BE2C (cell line): ENCODE measurements around the gene C6orf62.
"Not testable (repeated sequence)": the region's sequence is repeated elsewhere in the genome, so short reads cannot be mapped to it uniquely, and the experiment has no call there.

Experiments used
- DNase-seq: peaks from one replicate; pipeline ENCODE4 v3.0.0-alpha.2; 2020
- H3K27me3 ChIP-seq: fragments of 250-450 bp; sonication (Bioruptor Pico); 2 replicates; pipeline ENCODE4 v1.5.1; 2020; ENCODE audit warnings: mild to moderate bottlenecking
- H3K36me3 ChIP-seq: fragments of 250-450 bp; sonication (Bioruptor Pico); 2 replicates; pipeline ENCODE4 v1.5.1; 2020; ENCODE audit warnings: mild to moderate bottlenecking
- H3K4me1 ChIP-seq: fragments of 250-450 bp; sonication (Bioruptor Pico); 2 replicates; pipeline ENCODE4 v1.5.1; 2020
- H3K4me3 ChIP-seq: 2 replicates; pipeline ENCODE4 v1.5.1; 2011; ENCODE audit warnings: low read depth, low read length
- H3K9me3 ChIP-seq: fragments of 250-450 bp; sonication (Bioruptor Pico); 2 replicates; pipeline ENCODE4 v1.5.1; 2020
- CTCF ChIP-seq: IDR thresholded peaks from 2 replicates; pipeline ENCODE4 v1.5.1; 2012; ENCODE audit warnings: mild to moderate bottlenecking, low read depth, low read length

C6orf62 gene

GRCh38 chr6:24699521-24700359, 19.2 kb downstream of the C6orf62 start:
- Histone ChIP-seq H3K27me3 (no peaks in the 10 kb centered on the region), H3K4me3 (no peak overlapping the region), H3K4me1 (no peaks in the 10 kb centered on the region), H3K36me3 (peaks cover 27% of the 10 kb centered on the region), H3K9me3 (no peaks in the 10 kb centered on the region)
- TF ChIP-seq CTCF, result no peak
- DNase-seq, result no peak

GRCh38 chr6:24696097-24696496, 22.9 kb downstream of the C6orf62 start:
- Histone ChIP-seq H3K27me3 (no peaks in the 10 kb centered on the region), H3K36me3 (no peaks in the 10 kb centered on the region; the same call in 1 of the 2 replicates), H3K4me3 (no peak overlapping the region), H3K4me1 (no peaks in the 10 kb centered on the region), H3K9me3 (no peaks in the 10 kb centered on the region)
- DNase-seq, result no peak
- TF ChIP-seq CTCF, result no peak

GRCh38 chr6:24695635-24696034, 23.3 kb downstream of the C6orf62 start:
- not testable (repeated sequence) for H3K4me1 ChIP-seq, H3K4me3 ChIP-seq, H3K9me3 ChIP-seq, H3K36me3 ChIP-seq, H3K27me3 ChIP-seq
- peak; percentile 43 for TF ChIP-seq CTCF
- DNase-seq, result peak; percentile 22

- no peak for TF ChIP-seq CTCF
- Histone ChIP-seq H3K36me3 (no peaks in the 10 kb centered on the region), H3K4me3 (no peak overlapping the region), H3K9me3 (no peaks in the 10 kb centered on the region), H3K4me1 (no peaks in the 10 kb centered on the region), H3K27me3 (no peaks in the 10 kb centered on the region)
- DNase-seq, result no peak
These were observed 24.8 kb downstream of the C6orf62 start for GRCh38 chr6:24694198-24694597.

GRCh38 chr6:24692848-24693592, 25.9 kb downstream of the C6orf62 start:
- H3K36me3 ChIP-seq, result no peaks in the 10 kb centered on the region
- no peaks in the 10 kb centered on the region for H3K27me3 ChIP-seq
- H3K4me3 ChIP-seq, result no peak overlapping the region
- H3K4me1 ChIP-seq, result no peaks in the 10 kb centered on the region
- no peak for DNase-seq
- no peak for TF ChIP-seq CTCF
- no peaks in the 10 kb centered on the region for H3K9me3 ChIP-seq

GRCh38 chr6:24692415-24692814, 26.5 kb downstream of the C6orf62 start:
- no peak for DNase-seq
- Histone ChIP-seq H3K9me3 (no peaks in the 10 kb centered on the region), H3K27me3 (no peaks in the 10 kb centered on the region), H3K4me1 (no peaks in the 10 kb centered on the region), H3K4me3 (no peak overlapping the region), H3K36me3 (no peaks in the 10 kb centered on the region)
- TF ChIP-seq CTCF, result no peak
